ENCODE measurements around the gene SH3BP1. TPM values are rescaled to one million over a fixed set of nuclear protein-coding genes. Genes with fewer than 3 reads are reported as not detected.

SH3BP1 gene
- total and polyA plus RNA-seq, 2 of the 13 experiments (the other 11 are each of a cell fraction or from before 2014, with no cell fraction given): 8.4 to 18.5 TPM

- TF ChIP-seq ZNF577 (CRISPR knock-in tag; IDR thresholded peaks at IDR 0.05; ENCODE audit: borderline replicate concordance, low read depth): 0 out of 2 replicates have a peak, but pooled peaks have one; percentile 22
- TF ChIP-seq ATF2 (CRISPR knock-in tag; IDR thresholded peaks at IDR 0.05): no peak
- TF ChIP-seq NR2F1 (CRISPR knock-in tag; IDR thresholded peaks at IDR 0.05): no peak
- TF ChIP-seq ZNF282 (IDR thresholded peaks at IDR 0.05; ENCODE audit: partially characterized antibody): no peak
- TF ChIP-seq ZNF33A (CRISPR knock-in tag; IDR thresholded peaks at IDR 0.05; ENCODE audit: borderline replicate concordance): no peak
- TF ChIP-seq ATF7-NPFF (CRISPR knock-in tag; IDR thresholded peaks at IDR 0.05; ENCODE audit: low read depth): peak; percentile 19; the same call in 1 of the 2 replicates
- no peak for TF ChIP-seq NR2F6 (IDR thresholded peaks at IDR 0.05)
- TF ChIP-seq NR2F6 (CRISPR knock-in tag; IDR thresholded peaks at IDR 0.05): no peak; the same call in 1 of the 2 replicates
- no peak for TF ChIP-seq EEA1 (CRISPR knock-in tag; IDR thresholded peaks at IDR 0.05; ENCODE audit: borderline replicate concordance)
- TF ChIP-seq SALL2 (CRISPR knock-in tag; IDR thresholded peaks at IDR 0.05): no peak
- TF ChIP-seq MAFK (conservative IDR thresholded peaks at IDR 0.05 in 1 of 2, IDR thresholded peaks at IDR 0.05 in 1 of 2; ENCODE audit: low read length in 2 of 2): no peak
- TF ChIP-seq HNF4A (CRISPR knock-in tag; IDR thresholded peaks at IDR 0.05): no peak
- TF ChIP-seq GRHL1 (CRISPR knock-in tag; conservative IDR thresholded peaks at IDR 0.05): no peak
- TF ChIP-seq ATF4 (CRISPR knock-in tag; IDR thresholded peaks at IDR 0.05): no peak
- no peak for TF ChIP-seq ZNF510 (CRISPR knock-in tag; IDR thresholded peaks at IDR 0.05; ENCODE audit: low read depth)
- TF ChIP-seq NR0B2 (CRISPR knock-in tag; IDR thresholded peaks at IDR 0.05): no peak
- TF ChIP-seq PBX3 (CRISPR knock-in tag; IDR thresholded peaks at IDR 0.05; ENCODE audit: borderline replicate concordance): no peak
- TF ChIP-seq SKI (IDR thresholded peaks at IDR 0.05; ENCODE audit: partially characterized antibody): no peak
- no peak for TF ChIP-seq XBP1 (CRISPR knock-in tag; IDR thresholded peaks at IDR 0.05)
- TF ChIP-seq ATF1 (CRISPR knock-in tag; IDR thresholded peaks at IDR 0.05): no peak
These were observed at the start of gene SH3BP1 (continued) for GRCh38 chr22:37639070-37639760.

Data from HepG2 (cell line).